Activated CD4-positive, alpha-beta T cell treated with anti-CD3 and anti-CD28 coated beads for 24 hours (primary cell): ENCODE data around the gene CCDC82.

ENCODE experiments used
- DNase-seq, 2 donors: peaks; one replicate each; pipeline ENCODE4 v3.0.0-alpha.2; 2020; ENCODE audit warnings: low read depth in 2 of 2

CCDC82 gene

GRCh38 chr11:96306933-96307775 lies 82.6 kb downstream of the CCDC82 start:
- no peak for DNase-seq

GRCh38 chr11:96306600-96306932 lies 83.1 kb downstream of the CCDC82 start:
- DNase-seq, result no peak

- no peak for DNase-seq
Measured at GRCh38 chr11:96306071-96306470, 83.6 kb downstream of the CCDC82 start.

- no peak for DNase-seq
Measured at GRCh38 chr11:96303980-96304379, 85.7 kb downstream of the CCDC82 start.

- DNase-seq, result no peak
Measured at GRCh38 chr11:96303064-96303463, 86.6 kb downstream of the CCDC82 start.
